Tibial nerve (tissue), 4 donors: ENCODE measurements around the gene DPM3. TPM values are rescaled to one million over a fixed set of nuclear protein-coding genes. Genes with fewer than 3 reads are reported as not detected.
A peak's percentile ranks its signal among the peaks of the same experiment; 100 is the strongest.

Experiments used
- DNase-seq, 2 donors: peaks; one replicate each; pipeline ENCODE4 v3.0.0-alpha.2; 2019; ENCODE audit warnings: low spot score in 2 of 2
- H3K27ac ChIP-seq, 4 donors: fragments of 200-600 bp; sonication (generic) in 3 of 4; one replicate each; pipeline ENCODE4 v1.5.1; 2017 to 2019; ENCODE audit warnings: mild to moderate bottlenecking in 1 of 4
- H3K27me3 ChIP-seq, 2 donors: fragments of 200-600 bp; sonication (generic) in 1 of 2; one replicate each; pipeline versions ENCODE4 v1.5.1 to v1.6.0; 2017 to 2019
- H3K36me3 ChIP-seq, 3 donors: fragments of 200-600 bp; sonication (generic); one replicate each; pipeline ENCODE4 v1.5.1; 2018 to 2019
- H3K4me1 ChIP-seq, 4 donors: fragments of 200-600 bp; sonication (generic) in 3 of 4; one replicate each; pipeline ENCODE4 v1.5.1; 2017 to 2019
- H3K4me3 ChIP-seq, 4 donors: fragments of 200-600 bp; sonication (generic) in 3 of 4; one replicate each; pipeline ENCODE4 v1.5.1; 2017 to 2019; ENCODE audit warnings: mild to moderate bottlenecking in 1 of 4, moderate library complexity in 1 of 4
- H3K9me3 ChIP-seq, 4 donors: fragments of 200-600 bp; sonication (generic) in 3 of 4; one replicate each; pipeline ENCODE4 v1.5.1; 2017 to 2019
- EP300 ChIP-seq, 2 donors: sonication (generic); formaldehyde crosslinking; IDR thresholded peaks; one replicate each; pipeline ENCODE4 v1.6.1; 2017; ENCODE audit warnings: antibody characterized with exemption in 2 of 2, mild to moderate bottlenecking in 1 of 2
- POLR2A ChIP-seq, 2 donors: fragments of 450-650 bp; IDR thresholded peaks; one replicate each; pipeline ENCODE4 v1.6.1; 2017; ENCODE audit warnings: antibody characterized with exemption in 2 of 2, mild to moderate bottlenecking in 2 of 2, moderate library complexity in 2 of 2
- WGBS, 2 donors: methylation state at CpG; one replicate each; pipeline ENCODE4 v1.1.5; 2018; 5-methylcytosine and 5-hydroxymethylcytosine counted together
- total RNA-seq, 4 donors: library from RNA; depleted of rRNA; stranded (reverse); fragments of >200 nt; gene quantifications; one replicate each; pipeline ENCODE4 v1.1.0, GENCODE V29; 2016
- TF ChIP-seq, protein P1 (sequence below), 5 experiments: fragments of 200-600 bp in 3 of 5; fragments of 450-650 bp in 2 of 5; sonication (generic) in 3 of 5; IDR thresholded peaks; one replicate each; pipeline ENCODE4 v1.5.1; 2016 to 2019; ENCODE audit warnings: antibody characterized with exemption in 5 of 5, mild to moderate bottlenecking in 3 of 5, moderate library complexity in 2 of 5

The DPM3 gene
- total RNA-seq, 4 donors from 2014 or later = 74.7 to 115 (median 95.6) TPM

DNA sequence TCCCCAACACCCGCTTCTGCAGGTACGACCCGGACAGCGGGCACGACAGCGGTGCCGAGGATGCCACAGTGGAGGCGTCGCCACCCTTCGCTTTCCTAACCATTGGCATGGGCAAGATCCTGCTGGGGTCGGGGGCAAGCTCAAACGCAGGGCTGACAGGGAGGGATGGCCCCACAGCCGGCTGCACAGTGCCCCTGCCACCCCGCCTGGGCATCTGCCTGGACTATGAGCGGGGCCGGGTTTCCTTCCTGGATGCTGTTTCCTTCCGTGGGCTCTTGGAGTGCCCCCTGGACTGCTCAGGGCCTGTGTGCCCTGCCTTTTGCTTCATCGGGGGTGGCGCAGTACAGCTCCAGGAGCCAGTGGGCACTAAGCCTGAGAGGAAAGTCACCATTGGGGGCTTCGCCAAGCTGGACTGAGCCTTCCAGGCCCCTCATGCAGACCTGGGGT is 43.5 kb upstream of the DPM3 start:
- no peaks in the 10 kb centered on the region for H3K9me3 ChIP-seq
- peaks cover 0 to 8% (median 0%) of the 10 kb centered on the region in 3 donors for H3K36me3 ChIP-seq
- H3K27me3 ChIP-seq = no peaks in the 10 kb centered on the region
- no peak for DNase-seq
- no peak for TF ChIP-seq EP300 (IDR thresholded peaks at IDR 0.05)
- no peak for TF ChIP-seq POLR2A (IDR thresholded peaks at IDR 0.05)
- TF ChIP-seq, protein P1, sequence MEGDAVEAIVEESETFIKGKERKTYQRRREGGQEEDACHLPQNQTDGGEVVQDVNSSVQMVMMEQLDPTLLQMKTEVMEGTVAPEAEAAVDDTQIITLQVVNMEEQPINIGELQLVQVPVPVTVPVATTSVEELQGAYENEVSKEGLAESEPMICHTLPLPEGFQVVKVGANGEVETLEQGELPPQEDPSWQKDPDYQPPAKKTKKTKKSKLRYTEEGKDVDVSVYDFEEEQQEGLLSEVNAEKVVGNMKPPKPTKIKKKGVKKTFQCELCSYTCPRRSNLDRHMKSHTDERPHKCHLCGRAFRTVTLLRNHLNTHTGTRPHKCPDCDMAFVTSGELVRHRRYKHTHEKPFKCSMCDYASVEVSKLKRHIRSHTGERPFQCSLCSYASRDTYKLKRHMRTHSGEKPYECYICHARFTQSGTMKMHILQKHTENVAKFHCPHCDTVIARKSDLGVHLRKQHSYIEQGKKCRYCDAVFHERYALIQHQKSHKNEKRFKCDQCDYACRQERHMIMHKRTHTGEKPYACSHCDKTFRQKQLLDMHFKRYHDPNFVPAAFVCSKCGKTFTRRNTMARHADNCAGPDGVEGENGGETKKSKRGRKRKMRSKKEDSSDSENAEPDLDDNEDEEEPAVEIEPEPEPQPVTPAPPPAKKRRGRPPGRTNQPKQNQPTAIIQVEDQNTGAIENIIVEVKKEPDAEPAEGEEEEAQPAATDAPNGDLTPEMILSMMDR (IDR thresholded peaks at IDR 0.05) = no peak
- H3K27ac ChIP-seq = no peak overlapping the region
- peaks cover 0 to 32% (median 11%) of the 10 kb centered on the region in 4 donors for H3K4me1 ChIP-seq
- no peak overlapping the region for H3K4me3 ChIP-seq
- 86 to 87% methylated on average over 19 of the region's 20 CpGs for WGBS, 2 donors

DNA sequence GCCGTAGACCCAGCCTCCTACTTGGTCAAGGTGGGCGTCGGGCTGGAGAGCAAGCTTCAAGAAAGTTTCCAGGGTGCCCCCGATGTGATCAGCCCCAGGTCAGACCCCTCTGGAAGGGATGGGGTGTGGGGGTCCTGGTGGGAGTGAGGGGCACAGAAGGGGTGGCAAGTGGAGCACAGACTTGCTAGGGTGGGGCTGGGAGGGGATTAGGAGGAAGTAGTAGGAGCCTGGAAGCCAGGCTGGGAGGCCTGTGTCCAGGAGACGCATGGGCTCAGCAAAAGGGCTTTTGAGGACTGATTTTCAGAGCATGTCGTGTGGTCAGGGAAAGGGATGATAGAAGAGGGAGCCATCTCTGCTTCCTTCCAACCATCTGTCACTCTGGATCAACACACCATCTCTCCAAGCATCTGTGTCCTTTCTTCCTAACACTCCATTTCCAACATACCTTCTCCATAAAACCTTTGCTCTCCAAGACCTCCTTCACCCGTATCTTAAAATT is 41.8 kb upstream of the DPM3 start:
- TF ChIP-seq POLR2A (IDR thresholded peaks at IDR 0.05) = no peak
- TF ChIP-seq, protein P1 (IDR thresholded peaks at IDR 0.05) = no peak
- TF ChIP-seq EP300 (IDR thresholded peaks at IDR 0.05) = no peak
- no peak overlapping the region for H3K27ac ChIP-seq
- H3K4me1 ChIP-seq = peaks cover 0 to 44% (median 16%) of the 10 kb centered on the region in 4 donors
- no peak overlapping the region for H3K4me3 ChIP-seq
- no peak for DNase-seq
- WGBS, 2 donors = 93 to 95% methylated on average over 7 of the region's 7 CpGs
- H3K9me3 ChIP-seq = no peaks in the 10 kb centered on the region
- H3K36me3 ChIP-seq = peaks cover 0 to 8% (median 0%) of the 10 kb centered on the region in 3 donors
- H3K27me3 ChIP-seq = no peaks in the 10 kb centered on the region

DNA sequence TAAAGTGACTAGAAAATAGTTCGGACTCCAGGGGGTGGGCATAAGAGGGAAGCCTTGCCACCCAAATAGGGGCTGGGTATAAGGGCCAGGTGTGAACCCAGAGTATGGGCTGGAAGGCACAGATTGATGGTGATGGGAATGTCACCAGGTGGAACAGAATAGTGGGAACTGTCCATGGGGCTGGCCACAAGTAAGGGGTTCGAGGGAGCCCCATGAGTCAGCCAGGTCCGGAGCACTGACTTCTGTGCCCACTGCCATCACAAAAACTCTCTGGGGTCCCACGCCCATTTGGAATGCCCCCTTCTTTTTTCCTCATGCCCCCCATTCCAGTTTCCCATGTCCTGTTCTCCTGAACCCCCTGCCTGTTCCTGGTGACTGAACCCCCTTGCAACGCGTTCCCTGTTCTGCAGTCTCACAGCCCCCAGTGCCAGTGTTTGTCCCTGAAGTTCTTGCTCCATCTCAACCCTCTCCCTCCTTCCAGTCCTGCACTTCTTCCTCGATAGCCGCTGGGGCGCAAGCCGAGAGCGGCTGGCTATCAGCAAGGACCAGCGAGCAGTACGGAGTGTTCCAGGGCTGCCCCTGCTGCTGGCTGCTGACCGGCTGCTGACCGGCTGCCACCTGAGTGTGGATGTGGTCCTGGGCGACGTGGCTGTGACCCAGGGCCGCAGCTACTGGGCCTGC is 41.2 kb upstream of the DPM3 start:
- Histone ChIP-seq H3K27me3 (no peaks in the 10 kb centered on the region), H3K36me3 (peaks cover 0 to 8% (median 0%) of the 10 kb centered on the region in 3 donors), H3K4me1 (peaks cover 0 to 44% (median 19%) of the 10 kb centered on the region in 4 donors), H3K27ac (no peak overlapping the region), H3K9me3 (no peaks in the 10 kb centered on the region), H3K4me3 (no peak overlapping the region)
- WGBS, 2 donors = 89 to 96% methylated on average over 16 of the region's 18 CpGs
- DNase-seq = peak in 1 of 2 donors; percentile 10
- TF ChIP-seq EP300 (IDR thresholded peaks at IDR 0.05) (no peak), POLR2A (IDR thresholded peaks at IDR 0.05) (no peak)
- TF ChIP-seq, protein P1 (IDR thresholded peaks at IDR 0.05) = no peak

DNA sequence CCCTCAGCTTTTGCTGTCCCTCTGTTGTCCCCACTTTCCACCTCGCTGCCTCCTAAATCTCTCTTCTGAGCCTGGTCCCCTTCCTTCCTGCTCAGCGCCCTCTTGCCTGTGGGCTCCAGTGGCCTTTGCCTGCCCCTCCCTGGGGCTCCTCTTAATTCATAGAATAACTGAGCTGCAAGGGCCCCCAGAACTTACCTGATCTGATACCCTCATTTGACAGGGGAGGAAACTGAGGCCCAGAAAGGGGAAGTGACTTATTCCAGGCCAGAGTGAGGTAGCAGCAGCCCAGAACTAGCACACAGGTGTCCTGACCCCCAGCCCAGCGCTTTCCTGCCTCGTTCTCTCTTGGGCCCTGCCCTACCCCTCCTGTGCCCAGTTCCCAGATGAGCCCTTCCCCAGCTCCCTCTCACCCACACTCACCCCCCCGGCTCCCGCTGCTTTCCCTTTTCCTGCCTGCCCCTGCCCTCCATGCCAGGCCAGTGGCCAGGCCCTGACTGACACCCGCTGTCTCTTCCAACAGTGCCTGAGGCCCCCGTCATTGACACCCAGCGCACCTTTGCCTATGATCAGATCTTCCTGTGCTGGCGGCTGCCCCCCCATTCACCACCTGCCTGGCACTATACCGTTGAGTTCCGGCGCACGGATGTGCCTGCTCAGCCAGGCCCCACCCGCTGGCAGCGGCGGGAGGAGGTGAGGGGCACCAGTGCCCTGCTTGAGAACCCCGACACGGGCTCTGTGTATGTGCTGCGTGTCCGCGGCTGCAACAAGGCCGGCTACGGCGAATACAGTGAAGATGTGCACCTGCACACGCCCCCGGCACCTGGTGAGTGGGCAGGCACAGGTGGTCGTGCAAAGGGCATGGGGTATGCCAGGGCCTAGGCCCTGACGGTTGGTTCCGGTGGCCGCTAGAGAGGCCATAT is 39.0 kb upstream of the DPM3 start:
- Histone ChIP-seq H3K9me3 (no peaks in the 10 kb centered on the region), H3K4me1 (peaks cover 0 to 51% (median 13%) of the 10 kb centered on the region in 4 donors), H3K36me3 (peaks cover 0 to 8% (median 0%) of the 10 kb centered on the region in 3 donors), H3K27me3 (peaks cover 0 to 6% of the 10 kb centered on the region in 2 donors), H3K27ac (peak overlapping the region in 3 of 4 donors; percentile 59 to 77 (median 69)), H3K4me3 (no peak overlapping the region)
- 93 to 95% methylated on average over 29 to 31 of the region's 31 CpGs for WGBS, 2 donors
- no peak for DNase-seq
- TF ChIP-seq POLR2A (IDR thresholded peaks at IDR 0.05) (no peak), EP300 (IDR thresholded peaks at IDR 0.05) (no peak)
- TF ChIP-seq, protein P1 (IDR thresholded peaks at IDR 0.05) = no peak
